SK-N-SH treated with all-trans-retinoic acid at 6 μM for 48 hours (cell line): ENCODE data around the gene CSKMT.

Experiments
- ATAC-seq: fragments of 200-7000 bp; cut with Tn5 transposase; 3 replicates; pipeline ENCODE4 v1.9.1; 2020; ENCODE audit warnings: mild to moderate bottlenecking, moderate library complexity
- ARNTL ChIP-seq: fragments of 450-650 bp; formaldehyde crosslinking; IDR thresholded peaks from 2 replicates; pipeline ENCODE4 v1.5.0; 2020; ENCODE audit warnings: low read depth, mild to moderate bottlenecking, moderate library complexity, borderline replicate concordance
- BACH2 ChIP-seq: fragments of 250-450 bp; sonication (Bioruptor Pico); IDR thresholded peaks from 2 replicates; pipeline ENCODE4 v1.9.0; 2021; ENCODE audit warnings: mild to moderate bottlenecking, borderline replicate concordance
- CSDC2 ChIP-seq: fragments of 250-450 bp; sonication (Bioruptor Pico); IDR thresholded peaks from 2 replicates; pipeline ENCODE4 v1.5.0; 2020; ENCODE audit warnings: mild to moderate bottlenecking, moderate library complexity
- ESRRG ChIP-seq: fragments of 250-450 bp; sonication (Bioruptor Pico); IDR thresholded peaks from 2 replicates; pipeline ENCODE4 v1.6.1; 2021; ENCODE audit warnings: mild to moderate bottlenecking
- GLIS3 ChIP-seq: fragments of 250-450 bp; sonication (Bioruptor Pico); IDR thresholded peaks from 2 replicates; pipeline ENCODE4 v1.5.0; 2020; ENCODE audit warnings: mild to moderate bottlenecking, moderate library complexity
- OSR1 ChIP-seq: fragments of 250-450 bp; sonication (Bioruptor Pico); IDR thresholded peaks from 2 replicates; pipeline ENCODE4 v1.8.0; 2022; ENCODE audit warnings: moderate library complexity, mild to moderate bottlenecking, inconsistent platforms
- PPARA ChIP-seq: fragments of 250-450 bp; sonication (Bioruptor Pico); IDR thresholded peaks from 2 replicates; pipeline ENCODE4 v1.5.0; 2020; ENCODE audit warnings: mild to moderate bottlenecking, borderline replicate concordance
- SNAI2 ChIP-seq: fragments of 250-450 bp; sonication (Bioruptor Pico); IDR thresholded peaks from 2 replicates; pipeline ENCODE4 v1.5.0; 2020; ENCODE audit warnings: mild to moderate bottlenecking, moderate library complexity
- TOX ChIP-seq: fragments of 250-450 bp; sonication (Bioruptor Pico); IDR thresholded peaks from 2 replicates; pipeline ENCODE4 v1.8.0; 2021; ENCODE audit warnings: mild to moderate bottlenecking, moderate library complexity, borderline replicate concordance
- ZC3H10 ChIP-seq: fragments of 250-450 bp; sonication (Bioruptor Pico); IDR thresholded peaks from 2 replicates; pipeline ENCODE4 v1.5.1; 2021; ENCODE audit warnings: mild to moderate bottlenecking, moderate library complexity
- ZFP3 ChIP-seq: fragments of 250-450 bp; sonication (Bioruptor Pico); IDR thresholded peaks from 2 replicates; pipeline ENCODE4 v1.5.0; 2020; ENCODE audit warnings: mild to moderate bottlenecking, moderate library complexity
- ZFP30 ChIP-seq: fragments of 450-650 bp; formaldehyde crosslinking; IDR thresholded peaks from 2 replicates; pipeline ENCODE4 v1.5.0; 2022; ENCODE audit warnings: mild to moderate bottlenecking, moderate library complexity
- ZNF565 ChIP-seq: fragments of 450-650 bp; formaldehyde crosslinking; conservative IDR thresholded peaks from 2 replicates; pipeline ENCODE4 v1.5.0; 2020; ENCODE audit warnings: low read depth, mild to moderate bottlenecking, moderate library complexity
- ZNF70 ChIP-seq: fragments of 450-650 bp; formaldehyde crosslinking; IDR thresholded peaks from 2 replicates; pipeline ENCODE4 v1.5.0; 2020; ENCODE audit warnings: mild to moderate bottlenecking, moderate library complexity
- ZNF8 ChIP-seq: fragments of 450-650 bp; formaldehyde crosslinking; IDR thresholded peaks from 2 replicates; pipeline ENCODE4 v1.5.0; 2020; ENCODE audit warnings: mild to moderate bottlenecking, moderate library complexity
- TF ChIP-seq, protein P1 (sequence below): fragments of 250-450 bp; sonication (Bioruptor Pico); IDR thresholded peaks from 2 replicates; pipeline ENCODE4 v1.5.0; 2020; ENCODE audit warnings: mild to moderate bottlenecking, moderate library complexity
- TF ChIP-seq, protein P2 (sequence below): fragments of 250-450 bp; sonication (Bioruptor Pico); IDR thresholded peaks from 2 replicates; pipeline ENCODE4 v1.8.0; 2021; ENCODE audit warnings: low read depth, mild to moderate bottlenecking, moderate library complexity, borderline replicate concordance
- TF ChIP-seq, protein P3 (sequence below): fragments of 250-450 bp; sonication (Bioruptor Pico); IDR thresholded peaks from 2 replicates; pipeline ENCODE4 v1.5.1; 2020; ENCODE audit warnings: low read depth, mild to moderate bottlenecking, moderate library complexity
- TF ChIP-seq, protein P4 (sequence below): fragments of 250-450 bp; sonication (Bioruptor Pico); IDR thresholded peaks from 2 replicates; pipeline ENCODE4 v1.8.0; 2020; ENCODE audit warnings: mild to moderate bottlenecking, moderate library complexity, borderline replicate concordance
- TF ChIP-seq, protein P5 (sequence below): fragments of 250-450 bp; sonication (Bioruptor Pico); IDR thresholded peaks from 2 replicates; pipeline ENCODE4 v1.5.1; 2021; ENCODE audit warnings: mild to moderate bottlenecking, moderate library complexity

CSKMT gene

DNA sequence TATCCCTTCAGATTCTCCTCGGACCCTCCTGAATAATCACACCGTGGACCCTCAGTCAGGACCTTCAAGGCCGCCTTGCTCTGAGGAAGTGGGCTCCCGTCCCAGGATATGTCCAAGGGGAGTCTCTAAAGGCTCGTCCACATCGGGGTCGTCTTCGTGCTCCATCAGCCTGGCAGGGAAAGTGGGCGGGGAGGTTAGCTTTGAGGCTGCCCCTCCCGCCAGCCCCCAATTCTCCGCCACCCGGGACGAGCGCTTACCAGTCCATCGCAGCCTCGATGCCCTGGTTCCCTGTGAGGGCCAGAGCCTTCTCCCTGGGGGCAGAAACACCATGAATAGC, 13.3 kb downstream of the CSKMT start:
- TF ChIP-seq OSR1, result no peak
- ATAC-seq, result peak; percentile 10

DNA sequence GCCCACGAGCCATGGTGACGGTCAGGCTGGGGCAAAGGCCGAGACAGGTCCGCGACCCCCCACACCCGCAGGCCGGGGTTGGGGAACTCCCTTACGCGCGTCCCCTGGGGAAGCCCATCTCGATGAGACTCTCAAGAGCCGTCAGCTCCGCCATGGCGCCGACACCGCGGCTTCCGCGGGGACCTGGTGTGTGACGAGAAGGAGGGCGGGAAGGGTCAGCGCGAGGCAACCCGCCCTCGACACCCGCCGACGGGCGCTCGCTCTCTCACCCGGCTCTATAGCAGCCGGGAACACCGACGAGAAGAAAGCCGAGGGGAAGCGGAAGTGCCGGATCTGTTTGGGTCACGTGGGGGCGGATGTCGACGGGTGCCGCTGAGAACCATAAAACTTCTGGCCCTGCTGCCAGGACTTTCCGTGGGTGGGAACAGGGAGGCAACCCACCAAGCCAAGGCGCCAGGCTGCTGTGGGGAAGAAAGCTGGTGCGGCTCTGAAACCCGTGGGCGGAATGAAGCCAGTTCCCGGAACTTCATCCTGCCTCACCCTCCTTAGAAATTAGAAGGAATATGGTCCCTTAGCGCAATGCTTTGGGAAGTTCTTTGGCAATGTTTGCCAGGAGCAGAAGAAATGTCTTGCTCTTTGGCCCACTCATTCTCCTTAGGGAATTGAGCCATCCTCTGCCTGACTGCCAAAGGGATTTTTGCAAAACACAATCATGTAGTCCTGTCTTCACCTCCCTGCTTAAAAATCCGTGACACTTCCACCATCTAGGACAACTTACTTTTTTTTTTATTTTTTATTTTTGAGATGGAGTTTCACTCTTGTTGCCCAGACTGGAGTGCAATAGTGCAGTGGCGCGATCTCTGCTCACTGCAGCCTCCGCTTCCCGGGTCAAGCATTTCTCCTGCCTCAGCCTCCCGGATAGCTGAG, 13.9 kb downstream of the CSKMT start, which contains the start of gene UBXN1:
UBXN1 (minus strand) TSS at position 304 of the 927 bp plus-strand sequence; CDS start at position 154, 150 bp downstream.
- peak; percentile 86 for ATAC-seq
- no peak for TF ChIP-seq BACH2 (CRISPR knock-in tag)
- TF ChIP-seq ZC3H10 (CRISPR knock-in tag), result no peak
- no peak for TF ChIP-seq ZNF70
- no peak for TF ChIP-seq CSDC2 (CRISPR knock-in tag)
- no peak for TF ChIP-seq ZFP3
- no peak for TF ChIP-seq SNAI2 (CRISPR knock-in tag)
- no peak for TF ChIP-seq ARNTL
- TF ChIP-seq, protein P1, sequence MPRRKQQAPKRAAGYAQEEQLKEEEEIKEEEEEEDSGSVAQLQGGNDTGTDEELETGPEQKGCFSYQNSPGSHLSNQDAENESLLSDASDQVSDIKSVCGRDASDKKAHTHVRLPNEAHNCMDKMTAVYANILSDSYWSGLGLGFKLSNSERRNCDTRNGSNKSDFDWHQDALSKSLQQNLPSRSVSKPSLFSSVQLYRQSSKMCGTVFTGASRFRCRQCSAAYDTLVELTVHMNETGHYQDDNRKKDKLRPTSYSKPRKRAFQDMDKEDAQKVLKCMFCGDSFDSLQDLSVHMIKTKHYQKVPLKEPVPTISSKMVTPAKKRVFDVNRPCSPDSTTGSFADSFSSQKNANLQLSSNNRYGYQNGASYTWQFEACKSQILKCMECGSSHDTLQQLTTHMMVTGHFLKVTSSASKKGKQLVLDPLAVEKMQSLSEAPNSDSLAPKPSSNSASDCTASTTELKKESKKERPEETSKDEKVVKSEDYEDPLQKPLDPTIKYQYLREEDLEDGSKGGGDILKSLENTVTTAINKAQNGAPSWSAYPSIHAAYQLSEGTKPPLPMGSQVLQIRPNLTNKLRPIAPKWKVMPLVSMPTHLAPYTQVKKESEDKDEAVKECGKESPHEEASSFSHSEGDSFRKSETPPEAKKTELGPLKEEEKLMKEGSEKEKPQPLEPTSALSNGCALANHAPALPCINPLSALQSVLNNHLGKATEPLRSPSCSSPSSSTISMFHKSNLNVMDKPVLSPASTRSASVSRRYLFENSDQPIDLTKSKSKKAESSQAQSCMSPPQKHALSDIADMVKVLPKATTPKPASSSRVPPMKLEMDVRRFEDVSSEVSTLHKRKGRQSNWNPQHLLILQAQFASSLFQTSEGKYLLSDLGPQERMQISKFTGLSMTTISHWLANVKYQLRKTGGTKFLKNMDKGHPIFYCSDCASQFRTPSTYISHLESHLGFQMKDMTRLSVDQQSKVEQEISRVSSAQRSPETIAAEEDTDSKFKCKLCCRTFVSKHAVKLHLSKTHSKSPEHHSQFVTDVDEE (CRISPR knock-in tag), result no peak
- TF ChIP-seq ZFP30 (CRISPR knock-in tag), result no peak
- no peak for TF ChIP-seq ESRRG (CRISPR knock-in tag)
- no peak for TF ChIP-seq ZNF565 (CRISPR knock-in tag)
- no peak for TF ChIP-seq OSR1
- TF ChIP-seq, protein P2, sequence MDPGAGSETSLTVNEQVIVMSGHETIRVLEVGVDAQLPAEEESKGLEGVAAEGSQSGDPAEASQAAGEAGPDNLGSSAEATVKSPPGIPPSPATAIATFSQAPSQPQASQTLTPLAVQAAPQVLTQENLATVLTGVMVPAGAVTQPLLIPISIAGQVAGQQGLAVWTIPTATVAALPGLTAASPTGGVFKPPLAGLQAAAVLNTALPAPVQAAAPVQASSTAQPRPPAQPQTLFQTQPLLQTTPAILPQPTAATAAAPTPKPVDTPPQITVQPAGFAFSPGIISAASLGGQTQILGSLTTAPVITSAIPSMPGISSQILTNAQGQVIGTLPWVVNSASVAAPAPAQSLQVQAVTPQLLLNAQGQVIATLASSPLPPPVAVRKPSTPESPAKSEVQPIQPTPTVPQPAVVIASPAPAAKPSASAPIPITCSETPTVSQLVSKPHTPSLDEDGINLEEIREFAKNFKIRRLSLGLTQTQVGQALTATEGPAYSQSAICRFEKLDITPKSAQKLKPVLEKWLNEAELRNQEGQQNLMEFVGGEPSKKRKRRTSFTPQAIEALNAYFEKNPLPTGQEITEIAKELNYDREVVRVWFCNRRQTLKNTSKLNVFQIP (CRISPR knock-in tag), result no peak
- no peak for TF ChIP-seq PPARA (CRISPR knock-in tag)
- no peak for TF ChIP-seq TOX
- TF ChIP-seq, all 23 proteins: peak for 0

DNA sequence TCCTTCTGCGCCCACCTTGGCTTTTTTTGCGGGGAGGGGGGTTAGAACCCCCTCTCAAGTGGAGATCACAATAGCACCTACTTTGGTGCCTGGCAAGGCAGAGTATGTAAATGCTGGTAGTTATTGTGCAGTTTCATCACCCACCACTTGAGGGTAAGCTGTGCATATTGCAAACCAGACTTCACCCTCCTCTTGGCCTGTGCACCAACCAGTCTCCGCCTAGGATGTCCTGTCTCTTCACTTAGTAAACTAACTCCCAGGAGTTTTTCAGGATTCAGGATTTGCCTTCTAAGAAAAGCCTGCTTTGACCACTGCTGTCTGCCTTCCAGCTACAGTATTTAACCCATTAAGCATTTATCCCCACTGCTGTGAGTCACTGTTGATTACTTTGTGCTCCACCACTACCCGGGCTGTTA, 15.7 kb downstream of the CSKMT start:
- TF ChIP-seq, protein P3, sequence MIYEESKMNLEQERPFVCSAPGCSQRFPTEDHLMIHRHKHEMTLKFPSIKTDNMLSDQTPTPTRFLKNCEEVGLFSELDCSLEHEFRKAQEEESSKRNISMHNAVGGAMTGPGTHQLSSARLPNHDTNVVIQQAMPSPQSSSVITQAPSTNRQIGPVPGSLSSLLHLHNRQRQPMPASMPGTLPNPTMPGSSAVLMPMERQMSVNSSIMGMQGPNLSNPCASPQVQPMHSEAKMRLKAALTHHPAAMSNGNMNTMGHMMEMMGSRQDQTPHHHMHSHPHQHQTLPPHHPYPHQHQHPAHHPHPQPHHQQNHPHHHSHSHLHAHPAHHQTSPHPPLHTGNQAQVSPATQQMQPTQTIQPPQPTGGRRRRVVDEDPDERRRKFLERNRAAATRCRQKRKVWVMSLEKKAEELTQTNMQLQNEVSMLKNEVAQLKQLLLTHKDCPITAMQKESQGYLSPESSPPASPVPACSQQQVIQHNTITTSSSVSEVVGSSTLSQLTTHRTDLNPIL (CRISPR knock-in tag), result no peak
- TF ChIP-seq SNAI2 (CRISPR knock-in tag), result no peak
- peak; percentile 96 for ATAC-seq

DNA sequence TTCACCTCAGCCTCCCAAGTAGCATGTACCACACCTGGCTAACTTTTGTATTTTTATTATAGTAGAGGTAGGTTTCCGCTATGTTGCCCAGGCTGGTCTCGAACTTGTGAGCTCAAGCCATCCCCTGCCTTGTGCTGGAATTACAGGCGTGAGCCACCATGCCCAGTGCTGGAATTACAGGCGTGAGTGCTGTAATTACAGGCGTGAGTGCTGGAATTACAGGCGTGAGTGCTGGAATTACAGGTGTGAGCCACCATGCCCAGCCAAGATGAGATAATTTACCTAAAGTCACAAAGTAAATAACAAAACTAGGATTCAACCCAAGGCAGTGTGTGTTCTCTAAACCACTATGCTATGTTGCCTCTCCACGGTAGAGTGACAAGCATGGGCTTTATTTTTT, 17.4 kb downstream of the CSKMT start:
- ATAC-seq, result no peak
- TF ChIP-seq ZC3H10 (CRISPR knock-in tag) (no peak), SNAI2 (CRISPR knock-in tag) (no peak), ZFP3 (no peak), BACH2 (CRISPR knock-in tag) (no peak), ZFP30 (CRISPR knock-in tag) (no peak), ZNF565 (CRISPR knock-in tag) (no peak), OSR1 (no peak), ARNTL (no peak), ZNF70 (no peak), ZNF8 (CRISPR knock-in tag) (no peak), GLIS3 (CRISPR knock-in tag) (no peak)
- TF ChIP-seq, protein P4, sequence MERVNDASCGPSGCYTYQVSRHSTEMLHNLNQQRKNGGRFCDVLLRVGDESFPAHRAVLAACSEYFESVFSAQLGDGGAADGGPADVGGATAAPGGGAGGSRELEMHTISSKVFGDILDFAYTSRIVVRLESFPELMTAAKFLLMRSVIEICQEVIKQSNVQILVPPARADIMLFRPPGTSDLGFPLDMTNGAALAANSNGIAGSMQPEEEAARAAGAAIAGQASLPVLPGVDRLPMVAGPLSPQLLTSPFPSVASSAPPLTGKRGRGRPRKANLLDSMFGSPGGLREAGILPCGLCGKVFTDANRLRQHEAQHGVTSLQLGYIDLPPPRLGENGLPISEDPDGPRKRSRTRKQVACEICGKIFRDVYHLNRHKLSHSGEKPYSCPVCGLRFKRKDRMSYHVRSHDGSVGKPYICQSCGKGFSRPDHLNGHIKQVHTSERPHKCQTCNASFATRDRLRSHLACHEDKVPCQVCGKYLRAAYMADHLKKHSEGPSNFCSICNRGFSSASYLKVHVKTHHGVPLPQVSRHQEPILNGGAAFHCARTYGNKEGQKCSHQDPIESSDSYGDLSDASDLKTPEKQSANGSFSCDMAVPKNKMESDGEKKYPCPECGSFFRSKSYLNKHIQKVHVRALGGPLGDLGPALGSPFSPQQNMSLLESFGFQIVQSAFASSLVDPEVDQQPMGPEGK (CRISPR knock-in tag), result no peak
- TF ChIP-seq, protein P1 (CRISPR knock-in tag), result no peak
- TF ChIP-seq, protein P5, sequence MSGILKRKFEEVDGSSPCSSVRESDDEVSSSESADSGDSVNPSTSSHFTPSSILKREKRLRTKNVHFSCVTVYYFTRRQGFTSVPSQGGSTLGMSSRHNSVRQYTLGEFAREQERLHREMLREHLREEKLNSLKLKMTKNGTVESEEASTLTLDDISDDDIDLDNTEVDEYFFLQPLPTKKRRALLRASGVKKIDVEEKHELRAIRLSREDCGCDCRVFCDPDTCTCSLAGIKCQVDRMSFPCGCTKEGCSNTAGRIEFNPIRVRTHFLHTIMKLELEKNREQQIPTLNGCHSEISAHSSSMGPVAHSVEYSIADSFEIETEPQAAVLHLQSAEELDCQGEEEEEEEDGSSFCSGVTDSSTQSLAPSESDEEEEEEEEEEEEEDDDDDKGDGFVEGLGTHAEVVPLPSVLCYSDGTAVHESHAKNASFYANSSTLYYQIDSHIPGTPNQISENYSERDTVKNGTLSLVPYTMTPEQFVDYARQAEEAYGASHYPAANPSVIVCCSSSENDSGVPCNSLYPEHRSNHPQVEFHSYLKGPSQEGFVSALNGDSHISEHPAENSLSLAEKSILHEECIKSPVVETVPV, result no peak
- TF ChIP-seq, protein P2 (CRISPR knock-in tag), result no peak
